ENCODE data around the gene CTDNEP1.

Gene CTDNEP1

GRCh38 chr17:7279448-7279847, 27.9 kb upstream of the CTDNEP1 start:
- DNase-seq: no peak

- no peak for DNase-seq
These were observed 15.2 kb upstream of the CTDNEP1 start for GRCh38 chr17:7266784-7267183.

DNA sequence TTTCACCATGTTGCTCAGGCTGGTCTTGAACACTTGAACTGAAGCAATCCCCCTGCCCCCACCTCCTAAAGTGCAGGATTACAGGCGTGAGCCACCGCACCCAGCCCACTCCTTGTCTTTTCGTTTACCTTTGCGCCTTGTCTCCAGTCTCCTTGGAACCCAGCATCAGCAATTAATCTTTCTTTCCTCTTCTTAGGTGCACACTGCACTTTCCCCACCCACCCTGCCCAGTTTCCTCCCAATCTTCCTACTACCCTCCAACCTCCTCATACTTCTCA, 12.2 kb upstream of the CTDNEP1 start:
- no peak for DNase-seq

- no peak for DNase-seq
These were observed 11.6 kb upstream of the CTDNEP1 start for GRCh38 chr17:7262935-7263800.

DNA sequence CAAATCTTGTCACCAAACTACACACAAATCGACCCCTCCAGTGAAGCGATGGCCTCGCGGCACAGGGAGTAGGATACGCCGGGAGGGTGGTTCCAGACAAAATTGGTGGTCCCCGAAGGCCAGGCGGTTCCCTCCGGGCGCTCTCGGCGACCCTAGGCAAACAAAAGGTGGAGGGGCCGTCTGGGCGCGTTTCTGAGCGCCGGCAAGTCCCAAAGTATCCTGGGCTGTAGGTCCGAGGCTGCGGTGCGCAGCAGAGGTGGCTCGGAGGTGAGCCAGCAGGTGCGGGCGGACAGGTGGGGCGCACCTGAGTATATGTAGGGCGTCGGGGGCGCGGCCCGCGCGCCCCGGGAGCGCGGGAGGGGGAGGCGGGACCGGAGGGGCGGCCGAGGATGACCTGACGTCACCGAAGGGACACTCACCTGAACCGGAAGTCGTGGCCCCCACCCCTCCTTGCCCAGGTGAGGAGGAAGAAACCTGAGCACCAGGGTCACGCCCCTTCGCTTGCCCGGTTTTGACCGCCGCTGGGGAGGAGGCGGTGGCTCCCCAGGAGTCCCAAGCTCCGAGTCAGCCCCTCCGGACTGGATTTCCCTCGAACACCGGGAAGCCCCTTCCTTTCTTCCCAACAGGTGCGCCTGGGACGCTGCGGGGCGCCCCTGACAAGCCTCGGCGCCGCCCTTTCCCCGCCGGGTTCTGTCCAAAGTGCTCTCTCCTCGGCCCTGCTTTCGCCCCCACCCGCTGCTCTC, 10.8 kb upstream of the CTDNEP1 start, which contains the start of gene CLDN7:
Gene CLDN7 (minus strand): TSS at position 287 of the 743 bp plus-strand sequence. CDS start 435 bp downstream, outside the sequence.
- no peak for DNase-seq

DNA sequence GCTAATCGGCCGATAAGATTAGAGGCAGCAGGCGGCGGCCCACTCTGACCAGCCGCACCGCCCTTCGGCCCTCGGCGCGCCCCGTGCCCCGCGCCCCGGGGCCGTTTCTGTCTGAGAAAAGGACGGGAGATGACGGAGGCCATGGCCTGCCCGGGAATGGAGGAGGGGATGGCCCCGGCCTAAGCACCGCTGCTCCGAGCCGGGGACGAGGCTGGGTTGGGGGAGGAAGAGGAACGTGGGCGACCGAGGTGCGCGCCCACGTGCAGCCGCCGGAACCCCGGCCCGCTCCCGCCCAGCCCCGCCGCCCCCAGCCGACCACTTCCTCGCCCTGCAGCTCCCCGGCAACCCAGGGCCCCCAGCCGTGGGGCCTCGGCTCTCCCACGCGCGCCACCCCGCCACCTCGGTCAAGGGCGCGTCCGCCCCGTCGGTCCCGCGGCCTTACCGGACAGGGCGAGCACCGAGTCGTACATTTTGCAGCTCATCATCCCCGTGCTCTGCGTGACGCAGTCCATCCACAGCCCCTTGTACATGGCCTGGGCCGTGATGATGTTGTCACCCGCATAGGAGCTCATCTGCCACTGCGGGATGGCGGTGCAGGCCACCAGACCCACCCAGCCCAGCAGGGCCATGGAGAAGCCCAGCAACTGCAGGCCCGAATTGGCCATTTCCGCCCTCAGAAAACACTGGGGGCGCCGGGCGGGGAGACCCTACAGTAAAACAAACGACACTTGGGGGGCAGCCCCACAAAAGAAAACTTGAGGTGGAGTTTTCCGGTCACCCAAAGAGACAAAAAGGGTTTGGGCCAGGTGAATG, 10.1 kb upstream of the CTDNEP1 start:
- no peak for DNase-seq

GRCh38 chr17:7260651-7261378, 9.3 kb upstream of the CTDNEP1 start:
- no peak for DNase-seq

DNA sequence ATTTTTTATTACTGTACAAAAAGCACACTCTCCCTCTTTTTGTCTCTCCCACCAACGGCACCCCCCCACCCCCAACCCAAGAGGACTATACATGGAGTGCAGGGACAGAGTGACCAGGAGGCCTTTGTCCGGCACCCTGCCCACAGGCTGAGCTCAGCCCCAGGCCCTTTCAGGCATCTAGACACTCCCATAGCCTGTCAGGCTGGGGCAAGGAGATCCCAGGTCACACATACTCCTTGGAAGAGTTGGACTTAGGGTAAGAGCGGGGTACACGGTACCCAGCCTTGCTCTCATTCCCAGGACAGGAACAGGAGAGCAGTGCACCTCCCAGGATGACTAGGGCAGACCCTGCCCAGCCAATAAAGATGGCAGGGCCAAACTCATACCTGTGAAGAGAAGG, 8.6 kb upstream of the CTDNEP1 start:
- no peak for DNase-seq

- DNase-seq: no peak
These were observed 8.0 kb upstream of the CTDNEP1 start for GRCh38 chr17:7259555-7259889.

DNA sequence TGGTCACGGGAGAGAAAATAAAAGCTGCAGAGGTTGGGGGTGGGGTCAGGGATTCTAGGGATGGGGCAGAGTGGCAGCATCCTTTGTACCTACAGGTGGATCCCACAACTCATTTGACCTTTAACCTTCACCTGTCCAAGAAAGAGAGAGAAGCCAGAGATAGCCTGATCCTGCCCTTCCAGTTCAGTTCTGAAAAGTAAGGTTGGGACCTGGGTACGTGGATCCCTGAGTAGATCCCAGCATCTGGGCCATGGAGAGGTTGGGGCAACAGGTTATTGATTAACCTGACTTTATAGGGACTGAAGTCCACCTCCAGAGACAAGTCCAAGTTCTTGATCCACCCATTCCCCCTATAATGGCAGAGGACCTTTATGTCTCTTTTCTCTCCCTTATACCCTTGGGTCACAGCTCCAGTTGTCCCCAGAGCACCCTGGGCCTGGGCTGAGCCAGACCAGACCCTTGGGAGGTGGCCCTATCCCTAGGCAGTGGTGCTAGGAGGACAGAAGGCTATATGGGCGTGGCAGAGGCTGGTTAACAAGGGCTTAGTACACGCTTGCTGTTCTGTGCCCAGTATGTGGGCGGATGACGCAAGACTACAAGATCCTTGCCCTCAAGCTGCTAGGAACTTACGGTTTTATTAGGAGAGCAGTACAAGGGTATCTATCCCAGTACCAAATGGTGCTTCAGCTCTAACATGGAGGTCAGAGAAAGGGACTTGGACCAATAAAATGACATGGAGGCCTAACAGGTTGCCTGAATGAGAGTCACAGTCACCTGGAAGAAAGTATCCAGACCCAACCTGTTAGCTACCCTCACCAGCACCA, 7.4 kb upstream of the CTDNEP1 start:
- no peak for DNase-seq

DNA sequence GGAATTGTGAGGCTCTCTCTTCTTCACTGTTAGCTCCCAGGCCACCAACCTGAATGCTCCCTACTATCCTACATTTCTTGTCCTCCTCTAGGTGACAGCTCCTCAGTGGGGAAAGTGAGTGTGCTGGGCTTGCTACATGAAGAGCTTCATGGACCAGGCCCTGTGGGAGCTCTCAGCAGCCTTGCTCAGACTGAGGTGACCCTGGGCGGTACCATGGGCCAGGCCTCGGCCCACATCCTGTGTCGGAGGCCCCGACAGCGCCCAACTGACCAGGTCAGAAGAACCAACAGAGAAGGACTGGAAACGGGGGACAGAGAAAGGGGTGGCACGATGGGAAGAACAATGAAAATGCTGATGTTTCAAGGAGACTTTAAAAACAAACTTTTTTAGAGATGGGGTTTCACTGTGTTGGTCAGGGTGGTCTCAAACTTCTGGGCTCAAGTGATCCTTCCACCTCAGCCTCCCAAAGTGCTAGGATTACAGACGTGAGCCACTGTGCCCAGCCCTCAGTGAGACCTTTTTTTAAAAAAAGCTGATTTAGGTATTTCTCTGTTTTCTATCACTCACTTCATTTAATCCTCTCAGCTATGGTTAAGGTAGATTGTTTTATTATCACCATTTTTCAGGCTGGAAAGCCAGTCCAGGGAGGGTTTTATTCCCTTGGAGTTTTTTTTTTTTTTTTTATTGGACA, 5.4 kb upstream of the CTDNEP1 start:
- DNase-seq: no peak

- no peak for DNase-seq
These were observed 3.0 kb upstream of the CTDNEP1 start for GRCh38 chr17:7254511-7254910.

DNA sequence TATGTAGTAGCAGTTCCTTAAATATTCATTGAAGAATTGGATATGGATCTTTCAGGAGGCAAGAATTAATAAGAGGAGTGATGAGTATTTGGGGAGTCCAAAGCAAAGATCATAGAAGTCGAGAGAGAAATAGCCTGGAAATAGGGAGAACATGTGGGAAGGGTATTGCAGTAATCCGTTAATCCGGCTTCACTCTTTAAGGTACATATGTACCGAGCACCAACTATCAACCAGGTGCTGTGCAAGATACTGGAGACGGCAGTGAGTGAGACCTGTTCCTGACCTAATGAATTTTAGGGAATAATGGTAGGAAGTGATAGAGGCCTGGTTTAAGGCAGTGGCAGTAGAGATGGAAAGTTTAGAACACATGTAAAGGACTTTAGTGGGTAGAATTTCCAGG, 1.5 kb upstream of the CTDNEP1 start:
- DNase-seq: no peak

- DNase-seq: peak; percentile 89
These were observed 876 bp upstream of the CTDNEP1 start, which contains the start of gene ELP5 for GRCh38 chr17:7252176-7253043. Gene ELP5 (plus strand): TSS chr17:7252215. CDS start chr17:7252551, 336 bp downstream.

GRCh38 chr17:7250695-7251627, 573 bp downstream of the CTDNEP1 start:
- DNase-seq: no peak

- DNase-seq: no peak
These were observed 1.7 kb downstream of the CTDNEP1 start for GRCh38 chr17:7249830-7250229.

DNA sequence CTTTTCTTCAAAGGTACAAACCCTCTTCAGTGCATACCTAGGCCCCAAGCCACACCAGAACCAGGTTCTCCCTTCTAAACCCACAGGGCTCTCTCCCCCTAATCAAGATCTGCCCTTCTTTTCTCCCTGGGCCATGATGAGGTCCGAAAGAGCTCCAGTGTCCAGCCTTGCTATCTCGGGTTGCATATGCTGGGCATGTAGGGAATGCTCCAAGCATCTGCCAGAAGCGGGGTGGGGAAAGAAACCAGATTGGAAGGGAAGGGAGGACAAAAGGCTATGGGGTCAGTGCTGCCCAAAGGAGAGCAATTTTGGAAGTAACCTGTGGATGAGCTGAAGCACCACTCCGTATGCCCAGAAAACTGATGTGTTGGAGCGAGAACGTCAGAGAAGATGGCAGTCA, 2.3 kb downstream of the CTDNEP1 start:
- no peak for DNase-seq

DNA sequence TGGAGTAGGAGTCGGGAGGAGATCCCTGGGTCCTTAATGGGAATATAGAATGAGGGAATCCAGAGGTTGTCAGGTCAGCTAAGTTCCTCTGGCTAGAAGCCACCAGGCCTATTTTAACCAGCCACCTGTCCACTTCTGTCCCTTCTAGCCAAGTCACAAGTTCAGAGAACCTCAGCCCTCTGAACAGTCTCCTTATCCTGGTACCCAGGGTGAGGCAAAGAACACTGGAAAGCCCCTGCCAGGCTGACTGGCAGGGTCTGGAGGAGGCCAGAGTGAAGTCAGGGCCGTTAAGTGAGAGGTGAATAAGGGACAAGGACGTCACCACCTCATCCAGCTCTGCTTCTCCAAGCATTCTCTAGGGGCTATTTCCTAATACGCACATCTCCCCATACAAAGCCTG, 2.7 kb downstream of the CTDNEP1 start:
- no peak for DNase-seq

DNA sequence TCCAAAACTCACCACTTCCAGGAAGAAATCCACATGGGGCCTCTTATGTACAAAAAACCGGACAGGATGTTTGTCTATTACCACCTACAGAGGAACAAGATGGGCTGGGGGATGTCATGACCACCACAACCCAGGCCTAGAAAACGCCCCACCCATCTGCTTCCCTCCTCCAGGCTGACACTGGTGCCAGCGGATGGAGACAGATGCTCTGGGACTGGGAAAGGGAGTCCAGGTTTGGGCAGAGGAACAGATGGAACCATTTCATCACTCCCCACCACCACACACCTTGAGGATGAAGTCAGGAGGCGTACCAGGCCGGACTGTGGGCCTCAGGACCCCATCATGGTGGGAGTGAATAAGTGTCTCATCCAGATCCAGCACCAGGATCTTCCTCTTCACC, 4.8 kb downstream of the CTDNEP1 start:
- DNase-seq: no peak
